UCSD-AML1 (cell line): ENCODE measurements around the gene TECPR1.
"Not testable (repeated sequence)": the region's sequence is repeated elsewhere in the genome, so short reads cannot be mapped to it uniquely, and the experiment has no call there.

ENCODE experiments used
- DNase-seq: peaks from one replicate; lab custom pipeline; 2025; ENCODE audit not compliant: unreplicated experiment; lab: John Stamatoyannopoulos, UW

TECPR1 gene

GRCh38 chr7:98230746-98231471 lies 21.1 kb downstream of the TECPR1 start:
- no peak for DNase-seq

- no peak for DNase-seq
Observed at GRCh38 chr7:98229991-98230745, 21.9 kb downstream of the TECPR1 start.

GRCh38 chr7:98229441-98229840 lies 22.6 kb downstream of the TECPR1 start:
- DNase-seq = no peak

- no peak for DNase-seq
Observed at GRCh38 chr7:98228801-98229200, 23.2 kb downstream of the TECPR1 start.

GRCh38 chr7:98227939-98228338 lies 24.1 kb downstream of the TECPR1 start:
- DNase-seq = no peak

- no peak for DNase-seq
Observed at GRCh38 chr7:98225913-98226614, 26.0 kb downstream of the TECPR1 start.

GRCh38 chr7:98224701-98225181 lies 27.3 kb downstream of the TECPR1 start:
- no peak for DNase-seq

GRCh38 chr7:98223898-98224700 lies 27.9 kb downstream of the TECPR1 start:
- no peak for DNase-seq

- DNase-seq = no peak
Observed at GRCh38 chr7:98223351-98223897, 28.6 kb downstream of the TECPR1 start.

- no peak for DNase-seq
Observed at GRCh38 chr7:98222533-98223195, 29.4 kb downstream of the TECPR1 start.

- no peak for DNase-seq
Observed at GRCh38 chr7:98221611-98222532, 30.2 kb downstream of the TECPR1 start.

GRCh38 chr7:98219382-98219781 lies 32.6 kb downstream of the TECPR1 start:
- not testable (repeated sequence) for DNase-seq

GRCh38 chr7:98217623-98218582 lies 34.1 kb downstream of the TECPR1 start:
- DNase-seq = peak; percentile 11

GRCh38 chr7:98216941-98217622 lies 35.0 kb downstream of the TECPR1 start:
- no peak for DNase-seq

- no peak for DNase-seq
Observed at GRCh38 chr7:98215561-98216495, 36.2 kb downstream of the TECPR1 start.

GRCh38 chr7:98214811-98215321 lies 37.2 kb downstream of the TECPR1 start:
- no peak for DNase-seq
